ENCODE data around the gene MLLT6.

- TF ChIP-seq CTCF (IDR thresholded peaks at IDR 0.05 in 2 of 3, conservative IDR thresholded peaks at IDR 0.05 in 1 of 3; ENCODE audit: control insufficient read depth in 2 of 3, extremely low read depth in 1 of 3, insufficient read depth in 1 of 3, low read depth in 3 of 3, low read length in 3 of 3), result no peak
- TF ChIP-seq CHD1 (IDR thresholded peaks at IDR 0.05; ENCODE audit: low read depth, low read length), result no peak
Observed at GRCh38 chr17:38728290-38728831, 23.3 kb downstream of the MLLT6 start.
